ENCODE data around the gene EXOC6B. TPM values are rescaled to one million over a fixed set of nuclear protein-coding genes. Genes with fewer than 3 reads are reported as not detected.

The EXOC6B gene
- total and polyA plus RNA-seq, 10 of the 15 experiments (the other 5 are each of a cell fraction or from before 2014, with no cell fraction given): 0.23 to 2.2 (median 1.2) TPM

GRCh38 chr2:72276876-72277275 lies 549.0 kb downstream of the EXOC6B start:
- ChIA-PET RAD21 (ENCODE audit: unreplicated experiment) (no interaction called here), POLR2A (no interaction called here), CTCF (no interaction called here), SMC1A (ENCODE audit: uncharacterized antibody, unreplicated experiment) (interaction anchor here (0.6 kb wide), 1 partner anchor 218 kb away, joined by 3 read pairs; no protein-coding TSS in a partner anchor)
- Histone ChIP-seq H3K27me3 (replicated peaks in 1 of 2; ENCODE audit: control insufficient read depth in 2 of 2, insufficient read depth in 2 of 2, low read length in 1 of 2) (no peaks in the 10 kb centered on the region), H3K4me3 (no peak overlapping the region), H3K27ac (ENCODE audit: control insufficient read depth, insufficient read depth) (no peak overlapping the region), H2AFZ (ENCODE audit: control insufficient read depth, low read depth, low read length) (no peak overlapping the region), H3K9me3 (replicated peaks; ENCODE audit: control insufficient read depth, insufficient read depth, low read length) (no peaks in the 10 kb centered on the region), H3K79me2 (ENCODE audit: control insufficient read depth, insufficient read depth, low read length) (no peaks in the 10 kb centered on the region), H3K9ac (ENCODE audit: control insufficient read depth, insufficient read depth, low read length) (no peak overlapping the region), H3K36me3 (ENCODE audit: control insufficient read depth in 2 of 2, insufficient read depth in 2 of 2, low read length in 1 of 2) (no peaks in the 10 kb centered on the region), H3K4me2 (ENCODE audit: control insufficient read depth, insufficient read depth) (no peak overlapping the region), H3K4me1 (ENCODE audit: control insufficient read depth, insufficient read depth, low read length) (no peaks in the 10 kb centered on the region), H4K20me1 (ENCODE audit: control insufficient read depth, insufficient read depth) (no peaks in the 10 kb centered on the region)
- ATAC-seq: no peak
- in situ Hi-C loops (cut with MboI) (no loop called here), intact Hi-C loops (cut with micrococcal nuclease; ENCODE audit: unreplicated experiment) (no loop called here)
- TF ChIP-seq SUPT20H (IDR thresholded peaks at IDR 0.05; ENCODE audit: borderline replicate concordance, control insufficient read depth, low read depth, low read length): no peak
- TF ChIP-seq NRF1 (conservative IDR thresholded peaks at IDR 0.05; ENCODE audit: low read depth, low read length): no peak
- no peak for TF ChIP-seq EZH2 (IDR thresholded peaks at IDR 0.05; ENCODE audit: borderline replicate concordance, control insufficient read depth, low read depth, low read length)
- no peak for TF ChIP-seq NFYA (IDR thresholded peaks at IDR 0.05; ENCODE audit: borderline replicate concordance, low read depth, low read length)
- no peak for TF ChIP-seq E4F1 (IDR thresholded peaks at IDR 0.05; ENCODE audit: borderline replicate concordance, partially characterized antibody)
- TF ChIP-seq, protein P1, sequence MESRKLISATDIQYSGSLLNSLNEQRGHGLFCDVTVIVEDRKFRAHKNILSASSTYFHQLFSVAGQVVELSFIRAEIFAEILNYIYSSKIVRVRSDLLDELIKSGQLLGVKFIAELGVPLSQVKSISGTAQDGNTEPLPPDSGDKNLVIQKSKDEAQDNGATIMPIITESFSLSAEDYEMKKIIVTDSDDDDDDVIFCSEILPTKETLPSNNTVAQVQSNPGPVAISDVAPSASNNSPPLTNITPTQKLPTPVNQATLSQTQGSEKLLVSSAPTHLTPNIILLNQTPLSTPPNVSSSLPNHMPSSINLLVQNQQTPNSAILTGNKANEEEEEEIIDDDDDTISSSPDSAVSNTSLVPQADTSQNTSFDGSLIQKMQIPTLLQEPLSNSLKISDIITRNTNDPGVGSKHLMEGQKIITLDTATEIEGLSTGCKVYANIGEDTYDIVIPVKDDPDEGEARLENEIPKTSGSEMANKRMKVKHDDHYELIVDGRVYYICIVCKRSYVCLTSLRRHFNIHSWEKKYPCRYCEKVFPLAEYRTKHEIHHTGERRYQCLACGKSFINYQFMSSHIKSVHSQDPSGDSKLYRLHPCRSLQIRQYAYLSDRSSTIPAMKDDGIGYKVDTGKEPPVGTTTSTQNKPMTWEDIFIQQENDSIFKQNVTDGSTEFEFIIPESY (IDR thresholded peaks at IDR 0.05): no peak
- no peak for TF ChIP-seq DPF2 (IDR thresholded peaks at IDR 0.05)
- TF ChIP-seq ZZZ3 (IDR thresholded peaks at IDR 0.05; ENCODE audit: control insufficient read depth, insufficient read length, low read depth): no peak
- TF ChIP-seq, protein P2, sequence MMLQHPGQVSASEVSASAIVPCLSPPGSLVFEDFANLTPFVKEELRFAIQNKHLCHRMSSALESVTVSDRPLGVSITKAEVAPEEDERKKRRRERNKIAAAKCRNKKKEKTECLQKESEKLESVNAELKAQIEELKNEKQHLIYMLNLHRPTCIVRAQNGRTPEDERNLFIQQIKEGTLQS (IDR thresholded peaks at IDR 0.05; ENCODE audit: borderline replicate concordance, extremely low read depth, low read depth, low read length): no peak
- no peak for TF ChIP-seq HDAC2 (IDR thresholded peaks at IDR 0.05)
- no peak for TF ChIP-seq RELA (IDR thresholded peaks at IDR 0.05; ENCODE audit: borderline replicate concordance, partially characterized antibody)
- FAIRE-seq: no peak
- WGBS (ENCODE audit: insufficient coverage, insufficient replicate concordance, low lambda C conversion rate, missing lambda C conversion rate): 13% methylated on average over 1 of the region's 1 CpG
- DNase-seq (ENCODE audit: low read depth, low spot score): no peak
- no TSS peak for BruUV-seq (replicated peaks)

Measured in GM12878 (cell line).